DND-41 (cell line): Measurements from ENCODE around the gene EXOSC7.

Experiments used
- ATAC-seq: fragments of 200-7000 bp; cut with Tn5 transposase; 3 replicates; pipeline ENCODE4 v1.9.1; 2021; ENCODE audit warnings: low read depth; ENCODE audit not compliant: insufficient read depth
- DNase-seq: peaks from one replicate; pipeline ENCODE4 v3.0.0-alpha.2; 2020
- H2AFZ ChIP-seq: 2 replicates; pipeline ENCODE4 v1.6.0; 2012; ENCODE audit warnings: low read depth, low read length
- H3K27ac ChIP-seq: 2 replicates; pipeline ENCODE4 v1.5.1; 2012; ENCODE audit warnings: low read length, inconsistent platforms
- H3K27me3 ChIP-seq: fragments of 200-600 bp; sonication (generic); 2 replicates; pipeline ENCODE4 v1.6.0; 2012; ENCODE audit warnings: low read length, mild to moderate bottlenecking, inconsistent platforms; ENCODE audit not compliant: insufficient read depth, poor library complexity
- H3K36me3 ChIP-seq: 2 replicates; pipeline ENCODE4 v1.5.1; 2012; ENCODE audit warnings: low read length, inconsistent platforms; ENCODE audit not compliant: insufficient read depth
- H3K4me1 ChIP-seq: 2 replicates; pipeline ENCODE4 v1.5.1; 2012; ENCODE audit warnings: mild to moderate bottlenecking, low read length; ENCODE audit not compliant: insufficient read depth
- H3K4me2 ChIP-seq: 2 replicates; pipeline ENCODE4 v1.6.0; 2012; ENCODE audit warnings: mild to moderate bottlenecking, moderate library complexity, low read length, inconsistent platforms; ENCODE audit not compliant: insufficient read depth
- H3K4me3 ChIP-seq, 2 experiments: fragments of 200-600 bp in 1 of 2; shearing (Covaris generic) in 1 of 2; 2 replicates each; pipeline ENCODE4 v1.5.1; 2012 to 2016; ENCODE audit warnings: inconsistent platforms in 2 of 2, low read length in 2 of 2, mild to moderate bottlenecking in 2 of 2, low read depth in 1 of 2, moderate library complexity in 1 of 2
- H3K79me2 ChIP-seq: 2 replicates; pipeline ENCODE4 v1.6.0; 2012; ENCODE audit warnings: low read length, inconsistent platforms; ENCODE audit not compliant: insufficient read depth
- H3K9ac ChIP-seq: 2 replicates; pipeline ENCODE4 v1.6.0; 2012; ENCODE audit warnings: low read depth, mild to moderate bottlenecking, inconsistent platforms, low read length, moderate library complexity
- H3K9me3 ChIP-seq: 2 replicates; pipeline ENCODE4 v1.5.1; 2012; ENCODE audit warnings: low read length, moderate library complexity, mild to moderate bottlenecking, inconsistent platforms; ENCODE audit not compliant: insufficient read depth, severe bottlenecking
- H4K20me1 ChIP-seq: 2 replicates; pipeline ENCODE4 v1.6.0; 2012; ENCODE audit warnings: low read length; ENCODE audit not compliant: insufficient read depth
- CTCF ChIP-seq: IDR thresholded peaks from 2 replicates; pipeline ENCODE4 v1.5.1; 2012; ENCODE audit warnings: borderline replicate concordance, low read length, moderate library complexity, mild to moderate bottlenecking; ENCODE audit not compliant: poor library complexity, severe bottlenecking; ENCODE audit errors: extremely low read depth
- EZH2 ChIP-seq: IDR thresholded peaks from 3 replicates; pipeline ENCODE4 v1.6.1; 2012; ENCODE audit warnings: borderline replicate concordance, low read depth, mild to moderate bottlenecking, moderate library complexity, low read length, inconsistent platforms; ENCODE audit not compliant: severe bottlenecking

The EXOSC7 gene

DNA sequence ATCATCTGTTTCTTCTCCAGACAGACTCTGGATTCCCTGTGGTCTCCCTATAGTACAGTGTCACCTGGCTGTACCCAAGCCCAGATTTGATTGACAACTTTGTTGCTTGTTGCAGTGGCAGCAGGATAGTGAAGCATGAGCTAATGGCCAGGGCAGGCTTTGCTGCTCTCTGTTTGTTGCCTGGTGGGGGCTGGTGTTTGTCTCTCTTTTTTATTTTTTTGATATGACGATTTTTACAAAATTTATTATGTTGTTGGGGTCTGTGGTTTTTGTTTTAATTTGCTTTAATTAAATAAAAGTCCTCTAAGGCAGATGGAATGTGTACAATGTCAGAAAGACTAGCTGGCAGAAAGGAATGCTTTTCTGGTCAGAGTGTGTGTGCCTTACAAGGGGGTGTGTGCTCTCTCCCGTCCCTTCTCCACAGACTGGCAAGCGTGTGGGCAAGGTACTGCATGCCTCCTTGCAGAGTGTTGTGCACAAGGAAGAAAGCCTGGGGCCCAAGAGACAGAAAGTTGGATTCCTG lies 34.8 kb downstream of the EXOSC7 start:
- TF ChIP-seq CTCF (no peak), EZH2 (no peak)
- Histone ChIP-seq H3K27me3 (no peaks in the 10 kb centered on the region), H3K9ac (no peak overlapping the region), H3K4me3 (no peak overlapping the region), H3K9me3 (no peaks in the 10 kb centered on the region), H3K79me2 (no peaks in the 10 kb centered on the region), H3K4me2 (no peak overlapping the region), H3K27ac (no peak overlapping the region), H3K4me1 (peaks cover under 1% of the 10 kb centered on the region; the same call in 1 of the 2 replicates), H3K36me3 (peaks cover 40% of the 10 kb centered on the region), H2AFZ (no peak overlapping the region), H4K20me1 (no peaks in the 10 kb centered on the region)
- ATAC-seq (no peak), DNase-seq (no peak)

- Histone ChIP-seq H3K9me3 (no peaks in the 10 kb centered on the region), H3K79me2 (no peaks in the 10 kb centered on the region), H3K4me1 (no peaks in the 10 kb centered on the region), H3K4me3 (no peak overlapping the region), H2AFZ (no peak overlapping the region), H3K9ac (no peak overlapping the region), H4K20me1 (no peaks in the 10 kb centered on the region), H3K4me2 (no peak overlapping the region), H3K27ac (no peak overlapping the region), H3K36me3 (peaks cover 37% of the 10 kb centered on the region), H3K27me3 (no peaks in the 10 kb centered on the region)
- ATAC-seq: no peak
- no peak for DNase-seq
- no peak for TF ChIP-seq EZH2
- no peak for TF ChIP-seq CTCF
These were observed 35.9 kb downstream of the EXOSC7 start for GRCh38 chr3:45011756-45012508.

GRCh38 chr3:45012577-45012976 lies 36.5 kb downstream of the EXOSC7 start:
- Histone ChIP-seq H3K9ac (no peak overlapping the region), H3K36me3 (peaks cover 31% of the 10 kb centered on the region), H3K27ac (no peak overlapping the region), H3K4me1 (no peaks in the 10 kb centered on the region), H3K79me2 (no peaks in the 10 kb centered on the region), H3K9me3 (no peaks in the 10 kb centered on the region), H3K27me3 (no peaks in the 10 kb centered on the region), H3K4me2 (no peak overlapping the region), H2AFZ (no peak overlapping the region), H4K20me1 (no peaks in the 10 kb centered on the region), H3K4me3 (no peak overlapping the region)
- DNase-seq: no peak
- TF ChIP-seq CTCF (no peak), EZH2 (no peak)
- no peak for ATAC-seq
